OCI-LY7 (cell line): Measurements from ENCODE around the gene CTTNBP2.

Source experiments
- EZH2phosphoT487 ChIP-seq: fragments of 200-600 bp; sonication (generic); IDR thresholded peaks from 2 replicates; pipeline ENCODE4 v1.6.1; 2018; ENCODE audit warnings: low read depth, borderline replicate concordance, mild to moderate bottlenecking, mixed run types, antibody characterized with exemption, low read length, moderate library complexity, mixed read lengths
- TF ChIP-seq, protein P1 (sequence below): fragments of 200-600 bp; sonication (generic); conservative IDR thresholded peaks from 2 replicates; pipeline ENCODE4 v1.5.1; 2014; ENCODE audit warnings: mild to moderate bottlenecking, antibody characterized with exemption, low read length, moderate library complexity, mixed read lengths

DNA sequence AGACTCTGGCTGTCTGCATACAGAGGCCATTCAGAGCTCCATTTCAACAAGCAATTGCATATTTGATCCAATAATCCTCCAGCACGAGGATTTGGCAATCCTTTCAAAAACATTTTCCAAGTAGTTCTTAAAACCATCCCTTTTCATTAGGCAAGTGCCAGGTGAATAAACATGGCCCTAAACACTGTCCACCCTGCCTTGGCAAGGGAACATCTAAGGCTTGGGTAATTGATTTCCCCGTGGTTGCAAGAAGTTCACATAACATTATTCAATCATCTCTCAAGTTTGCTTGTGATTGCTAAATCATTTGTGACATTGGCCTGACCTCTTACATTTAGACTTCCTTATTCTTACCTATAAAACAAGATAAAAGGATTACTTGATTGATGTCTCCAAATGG is 175.2 kb downstream of the CTTNBP2 start:
- TF ChIP-seq, protein P1, sequence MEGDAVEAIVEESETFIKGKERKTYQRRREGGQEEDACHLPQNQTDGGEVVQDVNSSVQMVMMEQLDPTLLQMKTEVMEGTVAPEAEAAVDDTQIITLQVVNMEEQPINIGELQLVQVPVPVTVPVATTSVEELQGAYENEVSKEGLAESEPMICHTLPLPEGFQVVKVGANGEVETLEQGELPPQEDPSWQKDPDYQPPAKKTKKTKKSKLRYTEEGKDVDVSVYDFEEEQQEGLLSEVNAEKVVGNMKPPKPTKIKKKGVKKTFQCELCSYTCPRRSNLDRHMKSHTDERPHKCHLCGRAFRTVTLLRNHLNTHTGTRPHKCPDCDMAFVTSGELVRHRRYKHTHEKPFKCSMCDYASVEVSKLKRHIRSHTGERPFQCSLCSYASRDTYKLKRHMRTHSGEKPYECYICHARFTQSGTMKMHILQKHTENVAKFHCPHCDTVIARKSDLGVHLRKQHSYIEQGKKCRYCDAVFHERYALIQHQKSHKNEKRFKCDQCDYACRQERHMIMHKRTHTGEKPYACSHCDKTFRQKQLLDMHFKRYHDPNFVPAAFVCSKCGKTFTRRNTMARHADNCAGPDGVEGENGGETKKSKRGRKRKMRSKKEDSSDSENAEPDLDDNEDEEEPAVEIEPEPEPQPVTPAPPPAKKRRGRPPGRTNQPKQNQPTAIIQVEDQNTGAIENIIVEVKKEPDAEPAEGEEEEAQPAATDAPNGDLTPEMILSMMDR: no peak
- TF ChIP-seq EZH2phosphoT487: no peak
